Measurements from ENCODE around the gene SRC. TPM values are rescaled to one million over a fixed set of nuclear protein-coding genes. Genes with fewer than 3 reads are reported as not detected.

Gene SRC
- total RNA-seq, 4 donors from 2014 or later: 23.4 to 36.9 (median 29.0) TPM

- no peak for DNase-seq (ENCODE audit: low spot score in 2 of 2)
- TF ChIP-seq CTCF (IDR thresholded peaks at IDR 0.05): no peak
- Histone ChIP-seq H3K9me3 (no peaks in the 10 kb centered on the region), H3K27me3 (no peaks in the 10 kb centered on the region), H3K4me3 (peak overlapping the region in 1 of 4 donors; percentile 78), H3K36me3 (peaks cover 0 to 22% (median 0%) of the 10 kb centered on the region in 3 donors), H3K27ac (peak overlapping the region in 2 of 4 donors; percentile 87 to 94), H3K4me1 (peaks cover 0 to 39% (median 21%) of the 10 kb centered on the region in 4 donors)
- 79 to 87% methylated on average over 7 of the region's 7 CpGs for WGBS, 2 donors
Observed at GRCh38 chr20:37347347-37347823, 1.4 kb downstream of the SRC start.

- peaks cover 0 to 28% (median 0%) of the 10 kb centered on the region in 3 donors for H3K36me3 ChIP-seq
- TF ChIP-seq EP300 (IDR thresholded peaks at IDR 0.05) (no peak), CTCF (IDR thresholded peaks at IDR 0.05) (no peak), POLR2A (IDR thresholded peaks at IDR 0.05) (no peak)
- WGBS, 2 donors: 63 to 68% methylated on average over 9 to 11 of the region's 11 CpGs
- H3K9me3 ChIP-seq: no peaks in the 10 kb centered on the region
- peak overlapping the region in 1 of 4 donors; percentile 36 for H3K27ac ChIP-seq
- H3K27me3 ChIP-seq: no peaks in the 10 kb centered on the region
- H3K4me1 ChIP-seq: peaks cover 0 to 39% (median 21%) of the 10 kb centered on the region in 4 donors
- no peak overlapping the region for H3K4me3 ChIP-seq
- no peak for DNase-seq (ENCODE audit: low spot score in 2 of 2)
Observed at GRCh38 chr20:37347891-37348791, 2.2 kb downstream of the SRC start.

DNA sequence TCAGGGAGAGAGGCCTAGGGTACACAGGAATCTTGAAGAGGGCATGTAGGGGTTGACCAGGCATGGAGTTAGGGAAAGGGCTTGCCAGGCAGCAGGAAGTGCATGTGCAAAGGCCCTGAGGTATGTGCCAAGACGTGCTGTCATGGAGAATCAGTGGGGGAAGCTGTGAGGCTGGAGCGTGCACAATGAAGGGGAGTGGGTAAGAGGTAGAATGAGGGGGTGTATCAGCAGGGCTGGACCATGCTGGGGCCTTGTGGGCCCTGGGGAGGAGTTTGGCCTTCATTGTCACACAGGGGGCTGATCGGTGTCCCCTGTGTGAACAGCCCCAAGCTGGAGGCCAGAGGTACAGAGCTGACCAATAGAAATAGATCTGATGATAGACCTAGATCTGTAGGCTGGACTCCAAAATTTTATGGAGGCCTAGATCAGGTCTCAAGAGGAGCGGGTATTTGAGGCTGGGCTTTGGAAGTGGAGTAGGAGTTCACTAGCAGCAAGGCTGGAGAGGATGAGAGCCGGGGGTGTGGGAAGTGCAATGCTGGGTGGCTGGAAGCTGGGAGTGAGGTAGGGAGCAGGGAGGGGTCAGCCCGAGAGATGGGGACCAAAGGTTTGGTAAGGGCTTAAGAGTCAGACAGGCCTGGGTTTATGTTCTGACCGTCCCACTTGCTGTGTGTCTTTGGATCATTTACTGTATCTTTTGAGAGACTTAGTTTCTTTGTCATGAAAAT lies 3.0 kb downstream of the SRC start:
- H3K27me3 ChIP-seq: no peaks in the 10 kb centered on the region
- H3K4me3 ChIP-seq: no peak overlapping the region
- WGBS, 2 donors: 57 to 69% methylated on average over 7 of the region's 7 CpGs
- H3K36me3 ChIP-seq: peaks cover 0 to 28% (median 0%) of the 10 kb centered on the region in 3 donors
- TF ChIP-seq EP300 (IDR thresholded peaks at IDR 0.05) (no peak), CTCF (IDR thresholded peaks at IDR 0.05) (no peak), POLR2A (IDR thresholded peaks at IDR 0.05) (no peak)
- peaks cover 0 to 34% (median 16%) of the 10 kb centered on the region in 4 donors for H3K4me1 ChIP-seq
- peak overlapping the region in 1 of 4 donors; percentile 63 for H3K27ac ChIP-seq
- DNase-seq (ENCODE audit: low spot score in 2 of 2): no peak
- H3K9me3 ChIP-seq: no peaks in the 10 kb centered on the region

- H3K4me1 ChIP-seq: peaks cover 0 to 28% (median 16%) of the 10 kb centered on the region in 4 donors
- peaks cover 0 to 28% (median 0%) of the 10 kb centered on the region in 3 donors for H3K36me3 ChIP-seq
- H3K27ac ChIP-seq: peak overlapping the region in 1 of 4 donors; percentile 63
- WGBS, 2 donors: 60 to 68% methylated on average over 15 of the region's 16 CpGs
- H3K4me3 ChIP-seq: no peak overlapping the region
- TF ChIP-seq POLR2A (IDR thresholded peaks at IDR 0.05): no peak
- TF ChIP-seq EP300 (IDR thresholded peaks at IDR 0.05): no peak
- no peak for TF ChIP-seq CTCF (IDR thresholded peaks at IDR 0.05)
- no peaks in the 10 kb centered on the region for H3K27me3 ChIP-seq
- DNase-seq (ENCODE audit: low spot score in 2 of 2): no peak
- H3K9me3 ChIP-seq: no peaks in the 10 kb centered on the region
Observed at GRCh38 chr20:37349517-37350491, 3.9 kb downstream of the SRC start.

All from tibial nerve (tissue), 4 donors.